H1 (cell line): ENCODE measurements around the gene HEXIM2. TPM values are rescaled to one million over a fixed set of nuclear protein-coding genes. Genes with fewer than 3 reads are reported as not detected.

ENCODE experiments used
- CTCF ChIA-PET: fragments of 300-600 bp; sonication (Branson Sonifier 250); formaldehyde crosslinking; loops from one replicate; lab custom pipeline; 2021; ENCODE audit not compliant: partially characterized antibody; lab: Charles Lee
- POLR2A ChIA-PET: fragments of 300-600 bp; sonication (Branson Sonifier 250); formaldehyde crosslinking; loops from one replicate; lab custom pipeline; 2021; ENCODE audit warnings: inconsistent platforms; ENCODE audit not compliant: partially characterized antibody; lab: Charles Lee
- DNase-seq, 2 experiments: peaks; one replicate each; pipeline versions ENCODE4 v3.0.0 to v3.0.0-alpha.2; 2010 to 2022; ENCODE audit warnings: low spot score in 2 of 2, low read depth in 1 of 2, mixed read lengths in 1 of 2
- FAIRE-seq: peaks from 2 replicates; lab custom pipeline; 2011; peaks lifted over from hg19 to GRCh38; lab: Jason Lieb, UNC
- H2AFZ ChIP-seq: 2 replicates; pipeline ENCODE4 v1.8.1; 2012; ENCODE audit warnings: low read length, inconsistent platforms
- H2AK5ac ChIP-seq: 2 replicates; pipeline ENCODE4 v1.6.1; 2013; ENCODE audit warnings: low read depth, low read length
- H2BK120ac ChIP-seq: replicated peaks from 2 replicates; pipeline ENCODE3; 2013; ENCODE audit warnings: low read depth, low read length, inconsistent platforms
- H2BK12ac ChIP-seq: 2 replicates; pipeline ENCODE4 v1.6.1; 2013; ENCODE audit warnings: low read depth, low read length
- H2BK15ac ChIP-seq: 2 replicates; pipeline ENCODE4 v1.6.1; 2013; ENCODE audit warnings: low read length
- H2BK20ac ChIP-seq: 2 replicates; pipeline ENCODE4 v1.6.1; 2013; ENCODE audit warnings: low read length
- H2BK5ac ChIP-seq: 2 replicates; pipeline ENCODE4 v1.6.1; 2013; ENCODE audit warnings: low read depth, low read length
- H3K14ac ChIP-seq: 2 replicates; pipeline ENCODE4 v1.6.1; 2013; ENCODE audit warnings: inconsistent platforms; ENCODE audit not compliant: insufficient read length
- H3K18ac ChIP-seq: 2 replicates; pipeline ENCODE4 v1.6.1; 2013; ENCODE audit warnings: low read length; ENCODE audit errors: extremely low read depth
- H3K23ac ChIP-seq: 2 replicates; pipeline ENCODE4 v1.6.1; 2013; ENCODE audit warnings: inconsistent platforms; ENCODE audit not compliant: insufficient read length
- H3K23me2 ChIP-seq: 2 replicates; pipeline ENCODE4 v1.6.1; 2013; ENCODE audit warnings: low read depth, low read length
- H3K27ac ChIP-seq: 2 replicates; pipeline ENCODE4 v1.6.1; 2011; ENCODE audit warnings: low read depth, low read length, inconsistent platforms
- H3K27me3 ChIP-seq, 4 experiments: replicated peaks in 1 of 4; 1 replicate in 1 of 4; 2 replicates in 3 of 4; pipeline versions ENCODE4 v1.6.1 to v1.8.1; 2011 to 2013; ENCODE audit warnings: low read length in 3 of 4, mild to moderate bottlenecking in 3 of 4, inconsistent platforms in 2 of 4, mixed read lengths in 2 of 4, moderate library complexity in 1 of 4; ENCODE audit not compliant: control insufficient read depth in 3 of 4, insufficient read depth in 3 of 4; ENCODE audit errors: extremely low read depth in 1 of 4
- H3K36me3 ChIP-seq, 4 experiments: 2 replicates each; pipeline versions ENCODE4 v1.6.1 to v1.8.1; 2011 to 2013; ENCODE audit warnings: mild to moderate bottlenecking in 4 of 4, low read length in 3 of 4, moderate library complexity in 2 of 4, control low read depth in 1 of 4, inconsistent platforms in 1 of 4; ENCODE audit not compliant: insufficient read depth in 4 of 4, control insufficient read depth in 2 of 4
- H3K4ac ChIP-seq: replicated peaks from 2 replicates; pipeline ENCODE3; 2013; ENCODE audit warnings: low read length, low read depth, mixed read lengths, inconsistent platforms; ENCODE audit not compliant: insufficient read length
- H3K4me1 ChIP-seq, 4 experiments: replicated peaks in 1 of 4; 1 replicate in 1 of 4; 2 replicates in 3 of 4; pipeline versions ENCODE4 v1.6.1 to v1.8.1; 2011 to 2013; ENCODE audit warnings: low read length in 3 of 4, inconsistent platforms in 2 of 4, mixed read lengths in 1 of 4; ENCODE audit not compliant: insufficient read depth in 4 of 4, control insufficient read depth in 3 of 4
- H3K4me2 ChIP-seq, 2 experiments: 2 replicates each; pipeline versions ENCODE4 v1.6.1 to v1.8.1; 2011 to 2013; ENCODE audit warnings: low read depth in 2 of 2, low read length in 2 of 2, control low read depth in 1 of 2, inconsistent platforms in 1 of 2, mild to moderate bottlenecking in 1 of 2; ENCODE audit not compliant: insufficient read depth in 1 of 2
- H3K4me3 ChIP-seq, 4 experiments: fragments of 200-600, 300-600 bp in 1 of 4; sonication (generic), shearing (Covaris generic), sonication (Bioruptor Twin) in 1 of 4; 2 replicates each; pipeline versions ENCODE4 v1.5.1 to v1.8.1; 2011 to 2016; ENCODE audit warnings: low read length in 4 of 4, low read depth in 3 of 4, control low read depth in 2 of 4, inconsistent platforms in 2 of 4, mild to moderate bottlenecking in 2 of 4, mixed read lengths in 1 of 4, moderate library complexity in 1 of 4; ENCODE audit not compliant: insufficient read depth in 2 of 4; ENCODE audit errors: extremely low read depth in 1 of 4
- H3K56ac ChIP-seq: replicated peaks from 2 replicates; pipeline ENCODE3; 2013; ENCODE audit warnings: low read depth, mild to moderate bottlenecking, mixed read lengths, low read length, inconsistent platforms; ENCODE audit not compliant: insufficient read length
- H3K79me1 ChIP-seq: 2 replicates; pipeline ENCODE4 v1.6.1; 2013; ENCODE audit warnings: low read depth, low read length, control low read depth
- H3K79me2 ChIP-seq, 2 experiments: 2 replicates each; pipeline versions ENCODE4 v1.6.1 to v1.8.1; 2012 to 2013; ENCODE audit warnings: low read length in 2 of 2, mild to moderate bottlenecking in 2 of 2, inconsistent platforms in 1 of 2; ENCODE audit not compliant: insufficient read depth in 2 of 2, control insufficient read depth in 1 of 2
- H3K9ac ChIP-seq, 4 experiments: replicated peaks in 1 of 4; 1 replicate in 1 of 4; 2 replicates in 3 of 4; pipeline versions ENCODE4 v1.6.1 to v1.8.1; 2011 to 2013; ENCODE audit warnings: low read depth in 3 of 4, low read length in 3 of 4, control low read depth in 2 of 4, mild to moderate bottlenecking in 2 of 4, moderate library complexity in 2 of 4, inconsistent platforms in 1 of 4; ENCODE audit errors: extremely low read depth in 1 of 4
- H3K9me3 ChIP-seq, 2 experiments: 2 replicates each; pipeline versions ENCODE4 v1.6.1 to v1.8.1; 2012 to 2013; ENCODE audit warnings: mild to moderate bottlenecking in 2 of 2, moderate library complexity in 2 of 2, control low read depth in 1 of 2, inconsistent platforms in 1 of 2, low read depth in 1 of 2, low read length in 1 of 2, mixed read lengths in 1 of 2; ENCODE audit not compliant: insufficient read depth in 2 of 2
- H4K20me1 ChIP-seq, 2 experiments: replicated peaks in 1 of 2; 2 replicates each; pipeline versions ENCODE3 to v1.8.1; 2011 to 2013; ENCODE audit warnings: inconsistent platforms in 2 of 2, low read length in 2 of 2, mild to moderate bottlenecking in 1 of 2; ENCODE audit not compliant: insufficient read depth in 2 of 2, control insufficient read depth in 1 of 2
- H4K5ac ChIP-seq: 2 replicates; pipeline ENCODE4 v1.6.1; 2013; ENCODE audit warnings: low read length, low read depth, mixed read lengths, inconsistent platforms; ENCODE audit not compliant: insufficient read length
- H4K8ac ChIP-seq: 2 replicates; pipeline ENCODE4 v1.8.0; 2013; ENCODE audit warnings: mild to moderate bottlenecking, moderate library complexity, low read length, inconsistent platforms; ENCODE audit not compliant: insufficient read depth; ENCODE audit errors: extremely low read depth
- H4K91ac ChIP-seq: replicated peaks from 2 replicates; pipeline ENCODE3; 2013; ENCODE audit warnings: low read length, mixed read lengths, inconsistent platforms; ENCODE audit not compliant: insufficient read length
- CEBPB ChIP-seq: IDR thresholded peaks from 2 replicates; pipeline ENCODE4 v1.6.1; 2012; ENCODE audit warnings: low read depth, low read length
- TCF12 ChIP-seq: IDR thresholded peaks from 2 replicates; pipeline ENCODE4 v1.6.1; 2011; ENCODE audit warnings: low read depth, mild to moderate bottlenecking, low read length
- WGBS, 2 experiments: shearing (Covaris generic) in 1 of 2; methylation state at CpG; one replicate each; pipeline versions ENCODE4 v1.1.6 to v1.1.7; 2013 to 2015; ENCODE audit warnings: low lambda C conversion rate in 2 of 2, mixed read lengths in 2 of 2, inconsistent platforms in 1 of 2, low coverage in 1 of 2, missing lambda C conversion rate in 1 of 2; ENCODE audit not compliant: insufficient replicate concordance in 2 of 2, insufficient coverage in 1 of 2, insufficient read length in 1 of 2; ENCODE audit errors: extremely low coverage in 1 of 2, missing lambda C conversion rate in 1 of 2; 5-methylcytosine and 5-hydroxymethylcytosine counted together
- polyA plus RNA-seq, 7 experiments: library from polyadenylated mRNA; depleted of rRNA in 3 of 7; stranded (reverse) in 5 of 7; unstranded in 2 of 7; fragments of >200 nt in 5 of 7; fragments of 200-250 nt in 2 of 7; gene quantifications; 1 replicate in 5 of 7; 2 replicates in 1 of 7; 4 replicates in 1 of 7; pipeline versions ENCODE4 v1.2.1 to v1.2.3, GENCODE V29; 2011 to 2013; ENCODE audit warnings: missing spikeins in 2 of 7, mixed read lengths in 2 of 7
- total RNA-seq: library from RNA; stranded (reverse); fragmentation: NEBNext Ultra II Directional; extraction: Animal tissue kit (Norgen Biotek cat#: 25700); gene quantifications from 2 replicates; pipeline ENCODE4 v1.2.1, GENCODE V29; 2021

The HEXIM2 gene
- total and polyA plus RNA-seq, 2 of the 8 experiments (the other 6 are each of a cell fraction or from before 2014, with no cell fraction given) = 7.5 to 13.2 TPM

DNA sequence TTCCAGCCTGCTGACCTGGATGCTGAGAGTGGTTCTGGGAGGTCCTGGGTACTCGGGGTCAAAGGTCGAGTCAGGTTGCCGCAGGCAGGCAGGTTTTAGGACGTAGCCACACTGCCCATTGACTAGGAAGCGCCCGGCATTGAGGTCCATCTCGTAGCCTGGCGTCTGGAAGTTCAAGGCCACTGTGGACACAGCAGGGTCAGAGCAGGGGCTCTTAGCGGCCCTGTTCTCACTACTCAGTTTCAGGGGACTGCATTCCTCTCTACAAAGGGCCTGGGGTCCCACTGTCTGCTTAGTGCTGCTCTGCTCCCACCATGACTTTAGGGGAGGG lies 48.3 kb upstream of the HEXIM2 start:
- no peaks in the 10 kb centered on the region for H3K9me3 ChIP-seq
- H3K27ac ChIP-seq = no peak overlapping the region
- ChIA-PET POLR2A (no interaction called here), CTCF (interaction anchor here (0.5 to 3.4 kb wide), 7 partner anchors 14 to 782 kb away, joined by 3 to 25 read pairs (median 6); partner anchors contain the start of genes ACBD4 and PLCD3)
- no peak overlapping the region for H3K56ac ChIP-seq
- H3K23me2 ChIP-seq = no peaks in the 10 kb centered on the region
- no peak overlapping the region for H4K91ac ChIP-seq
- H3K18ac ChIP-seq = no peak overlapping the region
- no peak overlapping the region for H3K4me3 ChIP-seq
- no peak for DNase-seq
- peaks cover 0 to 9% (median 4%) of the 10 kb centered on the region in 4 experiments; a peak in 3 of 7 replicates for H3K4me1 ChIP-seq
- H2BK120ac ChIP-seq = no peak overlapping the region
- no peaks in the 10 kb centered on the region for H3K27me3 ChIP-seq
- H3K79me2 ChIP-seq = no peaks in the 10 kb centered on the region
- H3K9ac ChIP-seq = no peak overlapping the region
- H3K36me3 ChIP-seq = peaks cover 0 to 9% (median under 1%) of the 10 kb centered on the region in 4 experiments; a peak in 2 of 8 replicates
- no peak overlapping the region for H3K4ac ChIP-seq
- no peak overlapping the region for H3K23ac ChIP-seq
- no peak overlapping the region for H3K14ac ChIP-seq
- no peak overlapping the region for H4K5ac ChIP-seq
- no peak overlapping the region for H2AK5ac ChIP-seq
- H3K79me1 ChIP-seq = no peaks in the 10 kb centered on the region; the same call in 1 of the 2 replicates
- no peak overlapping the region for H2AFZ ChIP-seq
- peak overlapping the region; percentile 60; the same call in 1 of the 2 replicates for H4K8ac ChIP-seq
- H2BK5ac ChIP-seq = peak overlapping the region; percentile 7; the same call in 1 of the 2 replicates
- H3K4me2 ChIP-seq = no peak overlapping the region
- H2BK20ac ChIP-seq = no peak overlapping the region
- no peak for FAIRE-seq
- peaks cover 2 to 3% of the 10 kb centered on the region in 2 experiments for H4K20me1 ChIP-seq
- no peak overlapping the region for H2BK12ac ChIP-seq
- no peak overlapping the region for H2BK15ac ChIP-seq
- WGBS, 2 experiments = 89% methylated on average over 9 of the region's 9 CpGs; no CpG with 5 or more reads in 1 of the 2 experiments
- TF ChIP-seq TCF12 (no peak), CEBPB (no peak)
